Prostate gland (tissue), 2 donors: ENCODE measurements around the gene CTCF. TPM values are rescaled to one million over a fixed set of nuclear protein-coding genes. Genes with fewer than 3 reads are reported as not detected.
"Not testable (repeated sequence)": the region's sequence is repeated elsewhere in the genome, so short reads cannot be mapped to it uniquely, and the experiment has no call there.

Source experiments
- DNase-seq: peaks from one replicate; pipeline ENCODE4 v3.0.0-alpha.2; 2019; ENCODE audit warnings: low spot score
- H3K27ac ChIP-seq, 2 donors: fragments of 200-600 bp; sonication (generic); 2 replicates each; pipeline ENCODE4 v1.5.1; 2017 to 2019
- H3K27me3 ChIP-seq: fragments of 200-600 bp; sonication (generic); replicated peaks from 2 replicates; pipeline ENCODE4 v1.5.1; 2019; ENCODE audit not compliant: insufficient read depth
- H3K36me3 ChIP-seq, 2 donors: fragments of 200-600 bp; sonication (generic); 1 replicate in 1 of 2; 2 replicates in 1 of 2; pipeline versions ENCODE4 v1.5.1 to v1.8.1; 2017 to 2019
- H3K4me1 ChIP-seq: fragments of 200-600 bp; sonication (generic); replicated peaks from 2 replicates; pipeline ENCODE4 v1.5.1; 2019
- H3K4me3 ChIP-seq, 2 donors: fragments of 200-600 bp; sonication (generic); 2 replicates each; pipeline ENCODE4 v1.5.1; 2017 to 2019
- H3K9me3 ChIP-seq: fragments of 200-600 bp; sonication (generic); 2 replicates; pipeline ENCODE4 v1.5.1; 2017
- CTCF ChIP-seq, 4 experiments: fragments of 200-600 bp in 2 of 4; fragments of 450-650 bp in 2 of 4; sonication (generic) in 2 of 4; IDR thresholded peaks; 1 replicate in 3 of 4; 2 replicates in 1 of 4; pipeline ENCODE4 v1.5.1; 2016 to 2019; ENCODE audit warnings: antibody characterized with exemption in 4 of 4, mild to moderate bottlenecking in 2 of 4, moderate library complexity in 2 of 4
- POLR2A ChIP-seq: fragments of 450-650 bp; IDR thresholded peaks from one replicate; pipeline ENCODE4 v1.6.1; 2016; ENCODE audit warnings: antibody characterized with exemption, mild to moderate bottlenecking
- POLR2AphosphoS5 ChIP-seq: sonication (generic); formaldehyde crosslinking; IDR thresholded peaks from one replicate; pipeline ENCODE4 v1.6.1; 2017; ENCODE audit warnings: antibody characterized with exemption
- WGBS: methylation state at CpG from one replicate; pipeline ENCODE4 v1.1.5; 2018; 5-methylcytosine and 5-hydroxymethylcytosine counted together
- intact Hi-C: fragments of 100-400 bp; cut with DNase I; formaldehyde crosslinking; loops from one replicate; pipeline ENCODE4 v1.14.2; 2022
- total RNA-seq, 2 donors: library from RNA; depleted of rRNA; stranded (reverse); fragments of >200 nt; gene quantifications; one replicate each; pipeline ENCODE4 v1.1.0, GENCODE V29; 2016

Gene CTCF
- 10 to 100 TPM; 39.9 to 48.9 TPM for total RNA-seq

DNA sequence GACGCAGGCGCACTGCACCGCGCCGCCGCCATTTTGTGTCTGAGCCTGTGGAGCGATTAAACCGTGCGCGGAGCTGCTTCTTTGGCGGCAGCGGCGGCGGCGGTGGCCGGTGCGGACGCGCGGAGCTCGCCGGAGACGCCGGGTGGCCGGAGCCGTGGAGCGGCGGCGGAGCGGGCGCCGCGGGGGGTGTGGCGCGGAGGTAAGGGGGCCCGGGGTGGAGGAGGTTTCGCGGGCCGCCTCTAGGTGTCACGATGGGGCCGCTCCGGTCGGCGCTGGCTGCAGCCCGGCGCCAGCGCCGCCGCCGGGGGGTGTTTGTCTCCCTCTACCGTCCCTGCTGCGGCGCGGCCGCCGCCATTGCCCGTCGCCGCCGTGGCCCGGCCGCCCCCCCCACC is at the start of gene CTCF:
Gene CTCF (plus strand): TSS at position 1 of the 392 bp plus-strand sequence. CDS start 48,307 bp downstream, outside the sequence.
- intact Hi-C loops, result loop anchor here (5.0 kb wide), 1 partner anchor 40 kb away; no protein-coding TSS in a partner anchor
- Histone ChIP-seq H3K4me1 (peaks cover 14% of the 10 kb centered on the region), H3K36me3 (no peaks in the 10 kb centered on the region), H3K4me3 (peak within 1 kb of the TSS; percentile 86 to 97), H3K27me3 (no peaks in the 10 kb centered on the region), H3K27ac (peak within 1 kb of the TSS; percentile 94 to 99), H3K9me3 (no peaks in the 10 kb centered on the region)
- peak; percentile 87 for DNase-seq
- peak; percentile 56 to 92 (median 72) for TF ChIP-seq CTCF (IDR thresholded peaks at IDR 0.05)
- no peak for TF ChIP-seq POLR2AphosphoS5
- TF ChIP-seq POLR2A, result peak; percentile 18
- under 1% methylated on average over 43 of the region's 62 CpGs for WGBS

- H3K27ac ChIP-seq, H3K9me3 ChIP-seq, DNase-seq, H3K4me3 ChIP-seq, H3K4me1 ChIP-seq, intact Hi-C loops, H3K27me3 ChIP-seq, H3K36me3 ChIP-seq: not testable (repeated sequence)
- WGBS, result 96% methylated on average over 1 of the region's 1 CpG
Observed at GRCh38 chr16:67513892-67514291, 48.4 kb upstream of the CTCF start.

DNA sequence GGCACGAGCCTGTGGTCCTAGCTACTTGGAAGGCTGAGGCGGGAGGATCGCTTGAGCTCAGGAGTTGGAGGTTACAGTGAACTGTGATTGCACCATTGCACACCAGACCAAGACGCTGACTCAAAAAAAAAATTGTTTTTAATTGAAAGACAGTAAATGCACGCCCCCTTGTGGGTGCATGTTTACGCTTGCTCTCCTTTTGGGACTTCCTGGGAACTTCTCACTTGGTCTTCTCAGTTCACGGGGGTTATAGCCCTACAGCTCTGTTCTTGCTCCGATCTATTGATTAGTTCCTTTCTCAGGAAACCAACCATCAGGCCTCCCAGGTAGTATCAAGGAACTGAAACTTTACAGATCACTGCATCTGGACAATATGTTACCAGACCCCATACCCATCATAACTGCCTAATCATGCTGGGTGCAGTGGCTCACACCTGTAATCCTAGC is 47.9 kb upstream of the CTCF start:
- Histone ChIP-seq H3K4me3 (no peak overlapping the region), H3K4me1 (no peaks in the 10 kb centered on the region), H3K27me3 (no peaks in the 10 kb centered on the region), H3K36me3 (no peaks in the 10 kb centered on the region), H3K9me3 (no peaks in the 10 kb centered on the region), H3K27ac (no peak overlapping the region)
- intact Hi-C loops, result no loop called here
- 14% methylated on average over 8 of the region's 8 CpGs for WGBS
- peak; percentile 64 for DNase-seq
- TF ChIP-seq POLR2AphosphoS5, result peak; percentile 31
- no peak for TF ChIP-seq POLR2A
- TF ChIP-seq CTCF (IDR thresholded peaks at IDR 0.05), result peak; percentile 11 to 69 (median 56)

DNA sequence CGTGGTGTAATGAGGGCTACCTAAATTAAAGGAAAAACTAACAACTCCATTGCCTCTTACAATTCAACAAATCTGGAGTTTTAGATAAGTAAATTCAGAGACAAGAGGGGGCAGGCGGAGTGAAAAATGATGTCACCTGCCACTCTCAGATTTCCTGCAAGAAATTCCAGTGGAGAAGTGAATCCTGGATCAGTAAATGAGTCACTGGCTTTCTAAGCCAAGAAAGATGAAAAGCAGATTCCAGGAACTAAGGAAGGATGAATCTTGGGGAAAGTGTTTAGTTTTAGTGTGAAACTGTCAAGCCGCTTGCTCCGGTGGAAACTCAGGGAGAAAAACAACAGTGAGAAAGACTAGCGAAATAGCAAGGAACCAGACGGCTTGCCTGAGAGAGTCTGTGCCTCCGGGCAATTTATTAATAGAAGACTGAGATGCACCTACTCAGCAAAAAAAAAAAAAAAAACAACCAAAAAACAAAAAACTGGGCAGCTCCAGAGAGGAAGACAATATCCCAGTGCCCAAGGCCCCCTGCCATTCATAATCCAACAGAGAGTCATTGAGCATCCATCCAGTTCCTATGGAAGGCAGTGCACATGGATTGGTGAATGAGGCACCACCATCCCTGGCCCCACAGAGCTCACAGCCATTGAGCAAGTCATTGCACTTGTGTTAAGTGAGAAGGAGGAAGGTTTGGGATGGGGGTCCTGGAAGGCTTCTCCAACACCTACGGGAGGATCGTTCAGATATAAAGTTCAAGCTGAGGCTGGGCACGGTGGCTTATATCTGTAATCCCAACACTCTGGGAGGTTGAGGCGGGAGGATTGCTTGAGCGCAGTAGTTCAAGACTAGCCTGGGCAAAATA is 45.8 kb upstream of the CTCF start:
- DNase-seq, result no peak
- TF ChIP-seq POLR2AphosphoS5, result no peak
- TF ChIP-seq CTCF (IDR thresholded peaks at IDR 0.05), result no peak
- TF ChIP-seq POLR2A, result no peak
- 78% methylated on average over 12 of the region's 12 CpGs for WGBS
- H3K9me3 ChIP-seq, result no peaks in the 10 kb centered on the region
- intact Hi-C loops, result no loop called here
- no peaks in the 10 kb centered on the region for H3K36me3 ChIP-seq
- no peak overlapping the region for H3K27ac ChIP-seq
- no peaks in the 10 kb centered on the region for H3K4me1 ChIP-seq
- H3K27me3 ChIP-seq, result no peaks in the 10 kb centered on the region
- H3K4me3 ChIP-seq, result no peak overlapping the region

GRCh38 chr16:67517155-67517445 is 45.2 kb upstream of the CTCF start:
- no peak for TF ChIP-seq POLR2AphosphoS5
- no peak for TF ChIP-seq CTCF (IDR thresholded peaks at IDR 0.05)
- no peak for TF ChIP-seq POLR2A
- H3K9me3 ChIP-seq, result no peaks in the 10 kb centered on the region
- no peaks in the 10 kb centered on the region for H3K4me1 ChIP-seq
- 89% methylated on average over 3 of the region's 3 CpGs for WGBS
- no peak overlapping the region for H3K27ac ChIP-seq
- H3K36me3 ChIP-seq, result no peaks in the 10 kb centered on the region
- H3K27me3 ChIP-seq, result no peaks in the 10 kb centered on the region
- no peak overlapping the region for H3K4me3 ChIP-seq
- intact Hi-C loops, result no loop called here
- no peak for DNase-seq
